SH-SY5Y (cell line): ENCODE results near the gene A2M.

Experiments
- GATA2 ChIP-seq: IDR thresholded peaks from 2 replicates; pipeline ENCODE4 v1.6.1; 2011; ENCODE audit warnings: mild to moderate bottlenecking, low read depth, low read length
- GATA3 ChIP-seq: IDR thresholded peaks from 2 replicates; pipeline ENCODE4 v1.6.1; 2011; ENCODE audit warnings: low read depth, mild to moderate bottlenecking, low read length, moderate library complexity

DNA sequence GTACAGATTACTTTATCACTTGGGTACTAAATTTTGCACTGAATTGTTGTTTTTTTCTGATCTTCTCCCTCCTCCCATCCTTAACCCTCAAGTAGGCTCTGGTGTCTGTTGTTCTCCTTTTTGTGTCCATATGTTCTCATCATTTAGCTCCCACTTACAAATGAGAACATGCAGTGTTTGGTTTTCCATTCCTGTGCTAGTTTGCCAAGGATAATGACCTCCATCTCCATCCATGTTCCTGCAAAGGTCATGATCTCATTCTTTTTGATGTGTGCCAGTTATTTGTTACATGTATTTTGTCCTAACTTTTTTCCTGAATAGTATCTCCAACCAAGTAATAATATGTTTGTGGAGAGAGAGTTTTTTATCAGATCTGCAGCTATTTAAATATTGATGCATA is 44.2 kb downstream of the A2M start:
- TF ChIP-seq GATA2 (no peak), GATA3 (no peak)
